ENCODE measurements around the gene LIFR. TPM values are rescaled to one million over a fixed set of nuclear protein-coding genes. Genes with fewer than 3 reads are reported as not detected.

Gene LIFR
- total and polyA plus RNA-seq, 2 of the 4 experiments (the other 2 are of a cell fraction), result 1.9 to 10.4 TPM

DNA sequence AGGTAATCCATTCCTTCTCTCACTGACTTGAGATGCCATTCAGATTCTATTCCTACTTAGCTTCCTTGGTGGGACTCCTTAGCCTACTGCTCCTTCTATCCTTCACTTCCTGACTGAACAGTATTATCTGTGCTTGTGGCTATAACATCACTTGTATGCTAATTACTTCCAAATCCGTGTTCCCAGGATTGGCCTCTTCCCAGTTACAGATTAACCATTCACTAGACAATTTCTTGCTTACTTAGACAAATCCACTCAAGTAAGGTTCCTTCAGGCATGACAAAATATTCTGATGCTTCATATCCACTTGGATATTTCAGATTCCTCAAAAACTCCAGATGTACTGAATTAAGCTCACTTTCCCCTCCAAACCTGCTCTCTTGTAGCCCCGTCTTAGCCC, 18.3 kb downstream of the LIFR start:
- Histone ChIP-seq H3K27me3 (ENCODE audit: control insufficient read depth, insufficient read depth, low read length) (no peaks in the 10 kb centered on the region), H3K4me1 (ENCODE audit: control insufficient read depth, insufficient read depth, low read length) (no peaks in the 10 kb centered on the region; the same call in 1 of the 2 replicates), H3K27ac (ENCODE audit: insufficient read depth, low read length) (no peak overlapping the region), H3K4me2 (ENCODE audit: low read depth, low read length) (no peak overlapping the region), H2BK15ac (ENCODE audit: low read depth, low read length) (no peak overlapping the region), H4K8ac (ENCODE audit: low read depth in 2 of 2, low read length in 2 of 2) (no peak overlapping the region), H3K18ac (ENCODE audit: low read depth, low read length) (no peak overlapping the region), H3K56ac (ENCODE audit: extremely low read depth, insufficient read depth, low read length) (no peak overlapping the region), H2BK120ac (ENCODE audit: low read depth, low read length) (no peak overlapping the region), H3K23ac (ENCODE audit: low read depth, low read length) (no peak overlapping the region), H2AK5ac (ENCODE audit: low read depth, low read length) (no peak overlapping the region), H3K79me1 (ENCODE audit: low read depth in 1 of 2, low read length in 2 of 2) (peaks cover 18 to 33% of the 10 kb centered on the region in 2 experiments), H3K4ac (ENCODE audit: low read depth, low read length) (no peak overlapping the region), H2AK9ac (replicated peaks; ENCODE audit: low read depth, low read length, poor library complexity) (no peak overlapping the region), H3K14ac (replicated peaks; ENCODE audit: low read depth, low read length) (no peak overlapping the region), H2AFZ (replicated peaks; ENCODE audit: low read length, poor library complexity) (no peak overlapping the region), H3K9ac (ENCODE audit: low read depth, low read length) (no peak overlapping the region), H4K20me1 (ENCODE audit: insufficient read depth, low read length) (peaks cover 17% of the 10 kb centered on the region), H3K9me1 (ENCODE audit: insufficient read depth, low read length) (peaks cover 3% of the 10 kb centered on the region; the same call in 1 of the 2 replicates), H4K91ac (ENCODE audit: insufficient read depth, low read depth, low read length) (no peak overlapping the region), H4K5ac (ENCODE audit: low read depth, low read length) (no peak overlapping the region), H2BK5ac (ENCODE audit: low read depth, low read length, poor library complexity, severe bottlenecking) (no peak overlapping the region), H3K4me3 (ENCODE audit: insufficient read depth, low read depth, low read length) (no peak overlapping the region), H2BK20ac (ENCODE audit: low read depth, low read length) (no peak overlapping the region), H3K9me3 (ENCODE audit: control insufficient read depth, insufficient read depth, low read length) (no peaks in the 10 kb centered on the region), H3K36me3 (ENCODE audit: control insufficient read depth, insufficient read depth, low read length) (no peaks in the 10 kb centered on the region)
- in situ Hi-C loops (cut with MboI; ENCODE audit: low sequenced_read_pairs), result no loop called here
- 65% methylated on average over 2 of the region's 2 CpGs; no CpG with 5 or more reads in 1 of the 2 experiments for WGBS, 2 experiments (ENCODE audit: extremely low coverage in 2 of 2, insufficient read length in 1 of 2)
- CTCF ChIA-PET, result interaction anchor here (0.8 kb wide), 1 partner anchor 12 kb away, joined by 3 read pairs; no protein-coding TSS in a partner anchor
- POLR2A ChIA-PET (ENCODE audit: unreplicated experiment), result interaction anchor here (0.5 kb wide), 1 partner anchor 311 kb away, joined by 9 read pairs; no protein-coding TSS in a partner anchor
- DNase-seq (no peak), ATAC-seq (ENCODE audit: low read depth) (no peak)
- BruUV-seq (replicated peaks), result no TSS peak
- dilution Hi-C loops (cut with HindIII; ENCODE audit: low sequenced_read_pairs, unreplicated experiment), result no loop called here
- intact Hi-C loops (cut with micrococcal nuclease), result no loop called here
- TF ChIP-seq POLR2A (IDR thresholded peaks at IDR 0.05; ENCODE audit: low read depth, low read length) (no peak), RCOR1 (IDR thresholded peaks at IDR 0.05; ENCODE audit: insufficient replicate concordance, low read length) (no peak), ELK1 (IDR thresholded peaks at IDR 0.05; ENCODE audit: borderline replicate concordance, low read depth, low read length) (no peak), RAD21 (IDR thresholded peaks at IDR 0.05; ENCODE audit: low read length) (no peak), RFX5 (IDR thresholded peaks at IDR 0.05; ENCODE audit: low read depth, low read length) (no peak), NFE2L2 (IDR thresholded peaks at IDR 0.05; ENCODE audit: low read depth, low read length) (no peak), MAFK (IDR thresholded peaks at IDR 0.05; ENCODE audit: low read depth, low read length) (no peak), CEBPB (IDR thresholded peaks at IDR 0.05; ENCODE audit: low read depth, low read length) (no peak), MAZ (IDR thresholded peaks at IDR 0.05; ENCODE audit: borderline replicate concordance, low read depth, low read length) (no peak), SMC3 (IDR thresholded peaks at IDR 0.05; ENCODE audit: low read depth, low read length) (no peak), BHLHE40 (IDR thresholded peaks at IDR 0.05; ENCODE audit: low read depth, low read length) (no peak), FOS (IDR thresholded peaks at IDR 0.05; ENCODE audit: low read depth, low read length) (no peak), MXI1 (IDR thresholded peaks at IDR 0.05; ENCODE audit: borderline replicate concordance, low read depth, low read length) (no peak), CHD1 (IDR thresholded peaks at IDR 0.05; ENCODE audit: low read depth, low read length) (no peak)
- TF ChIP-seq, protein P1, sequence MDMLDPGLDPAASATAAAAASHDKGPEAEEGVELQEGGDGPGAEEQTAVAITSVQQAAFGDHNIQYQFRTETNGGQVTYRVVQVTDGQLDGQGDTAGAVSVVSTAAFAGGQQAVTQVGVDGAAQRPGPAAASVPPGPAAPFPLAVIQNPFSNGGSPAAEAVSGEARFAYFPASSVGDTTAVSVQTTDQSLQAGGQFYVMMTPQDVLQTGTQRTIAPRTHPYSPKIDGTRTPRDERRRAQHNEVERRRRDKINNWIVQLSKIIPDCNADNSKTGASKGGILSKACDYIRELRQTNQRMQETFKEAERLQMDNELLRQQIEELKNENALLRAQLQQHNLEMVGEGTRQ (IDR thresholded peaks at IDR 0.05; ENCODE audit: low read depth, low read length), result no peak
- TF ChIP-seq, protein P2, sequence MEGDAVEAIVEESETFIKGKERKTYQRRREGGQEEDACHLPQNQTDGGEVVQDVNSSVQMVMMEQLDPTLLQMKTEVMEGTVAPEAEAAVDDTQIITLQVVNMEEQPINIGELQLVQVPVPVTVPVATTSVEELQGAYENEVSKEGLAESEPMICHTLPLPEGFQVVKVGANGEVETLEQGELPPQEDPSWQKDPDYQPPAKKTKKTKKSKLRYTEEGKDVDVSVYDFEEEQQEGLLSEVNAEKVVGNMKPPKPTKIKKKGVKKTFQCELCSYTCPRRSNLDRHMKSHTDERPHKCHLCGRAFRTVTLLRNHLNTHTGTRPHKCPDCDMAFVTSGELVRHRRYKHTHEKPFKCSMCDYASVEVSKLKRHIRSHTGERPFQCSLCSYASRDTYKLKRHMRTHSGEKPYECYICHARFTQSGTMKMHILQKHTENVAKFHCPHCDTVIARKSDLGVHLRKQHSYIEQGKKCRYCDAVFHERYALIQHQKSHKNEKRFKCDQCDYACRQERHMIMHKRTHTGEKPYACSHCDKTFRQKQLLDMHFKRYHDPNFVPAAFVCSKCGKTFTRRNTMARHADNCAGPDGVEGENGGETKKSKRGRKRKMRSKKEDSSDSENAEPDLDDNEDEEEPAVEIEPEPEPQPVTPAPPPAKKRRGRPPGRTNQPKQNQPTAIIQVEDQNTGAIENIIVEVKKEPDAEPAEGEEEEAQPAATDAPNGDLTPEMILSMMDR (conservative IDR thresholded peaks at IDR 0.05; ENCODE audit: low read depth, low read length), result no peak
